ENCODE data around the gene TEF. TPM values are rescaled to one million over a fixed set of nuclear protein-coding genes. Genes with fewer than 3 reads are reported as not detected.

The TEF gene
- total and polyA plus RNA-seq, 4 donors, result 8.6 to 23.3 (median 14.2) TPM

DNA sequence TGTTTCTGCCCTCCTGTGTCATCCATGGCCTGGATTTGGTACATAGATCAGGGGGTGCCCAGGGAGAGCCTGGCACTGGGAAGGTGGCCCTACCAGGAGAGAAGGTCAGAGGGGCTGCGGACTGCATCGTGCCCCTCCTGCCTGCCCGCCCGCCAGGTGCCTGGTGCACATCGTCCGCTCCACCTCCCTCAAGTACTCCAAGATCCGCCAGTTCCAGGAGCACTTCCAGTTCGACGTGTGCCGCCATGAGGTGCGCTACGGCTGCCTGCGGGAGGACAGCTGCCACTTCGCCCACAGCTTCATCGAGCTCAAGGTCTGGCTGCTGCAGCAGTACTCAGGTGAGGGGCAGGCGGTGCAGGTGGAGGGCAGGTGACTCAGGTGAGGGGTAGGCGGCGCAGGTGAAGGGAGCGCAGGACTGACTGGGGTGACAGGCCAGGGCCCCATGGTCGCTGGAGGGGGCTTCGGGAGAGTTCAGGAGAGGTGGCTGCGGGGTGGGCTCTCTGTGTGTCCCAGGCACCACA is 32.7 kb upstream of the TEF start:
- intact Hi-C loops (cut with DNase I), result no loop called here
- peaks cover 0 to 5% of the 10 kb centered on the region in 2 donors for H3K36me3 ChIP-seq (ENCODE audit: control insufficient read depth in 1 of 2, insufficient read depth in 2 of 2, low read length in 1 of 2)
- H3K4me1 ChIP-seq (ENCODE audit: control insufficient read depth in 1 of 2, insufficient read depth in 2 of 2, low read length in 2 of 2), result no peaks in the 10 kb centered on the region
- no peak overlapping the region for H3K27ac ChIP-seq (ENCODE audit: low read depth in 1 of 2, low read length in 2 of 2)
- ATAC-seq (ENCODE audit: low FRiP score), result no peak
- DNase-seq, result no peak
- WGBS, 2 donors, result 96 to 97% methylated on average over 22 of the region's 22 CpGs
- H3K4me3 ChIP-seq (ENCODE audit: low read length in 2 of 2), result no peak overlapping the region
- H3K27me3 ChIP-seq (ENCODE audit: control insufficient read depth in 1 of 2, insufficient read depth in 2 of 2, low read length in 1 of 2), result no peaks in the 10 kb centered on the region
- H3K9me3 ChIP-seq (ENCODE audit: control insufficient read depth, low read length), result no peaks in the 10 kb centered on the region

DNA sequence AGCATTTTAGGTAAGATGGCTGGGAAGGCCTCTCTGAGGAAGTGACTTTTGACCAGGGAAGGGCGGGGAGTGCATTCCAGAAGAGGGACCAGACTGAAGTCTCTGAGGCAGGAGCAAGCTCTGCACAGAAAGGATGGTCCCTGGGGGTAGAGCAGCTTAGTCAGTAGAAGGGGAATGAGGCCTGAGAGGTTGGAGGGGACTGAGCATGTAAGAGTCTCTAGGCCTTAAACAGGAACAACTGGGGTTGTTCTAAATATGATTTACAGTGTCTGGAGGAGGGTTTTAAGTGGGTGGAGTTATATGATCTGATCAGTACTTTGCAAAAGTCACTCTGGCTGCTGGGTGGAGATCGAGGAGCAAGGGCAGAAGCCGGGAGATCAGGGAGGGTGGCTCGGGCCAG is 31.7 kb upstream of the TEF start:
- ATAC-seq (ENCODE audit: low FRiP score) (no peak), DNase-seq (no peak)
- Histone ChIP-seq H3K9me3 (ENCODE audit: control insufficient read depth, low read length) (no peaks in the 10 kb centered on the region), H3K27me3 (ENCODE audit: control insufficient read depth in 1 of 2, insufficient read depth in 2 of 2, low read length in 1 of 2) (no peaks in the 10 kb centered on the region), H3K36me3 (ENCODE audit: control insufficient read depth in 1 of 2, insufficient read depth in 2 of 2, low read length in 1 of 2) (peaks cover 0 to 5% of the 10 kb centered on the region in 2 donors), H3K4me3 (ENCODE audit: low read length in 2 of 2) (no peak overlapping the region), H3K4me1 (ENCODE audit: control insufficient read depth in 1 of 2, insufficient read depth in 2 of 2, low read length in 2 of 2) (no peaks in the 10 kb centered on the region), H3K27ac (ENCODE audit: low read depth in 1 of 2, low read length in 2 of 2) (no peak overlapping the region)
- WGBS, 2 donors, result 80 to 87% methylated on average over 4 of the region's 4 CpGs
- intact Hi-C loops (cut with DNase I), result no loop called here

DNA sequence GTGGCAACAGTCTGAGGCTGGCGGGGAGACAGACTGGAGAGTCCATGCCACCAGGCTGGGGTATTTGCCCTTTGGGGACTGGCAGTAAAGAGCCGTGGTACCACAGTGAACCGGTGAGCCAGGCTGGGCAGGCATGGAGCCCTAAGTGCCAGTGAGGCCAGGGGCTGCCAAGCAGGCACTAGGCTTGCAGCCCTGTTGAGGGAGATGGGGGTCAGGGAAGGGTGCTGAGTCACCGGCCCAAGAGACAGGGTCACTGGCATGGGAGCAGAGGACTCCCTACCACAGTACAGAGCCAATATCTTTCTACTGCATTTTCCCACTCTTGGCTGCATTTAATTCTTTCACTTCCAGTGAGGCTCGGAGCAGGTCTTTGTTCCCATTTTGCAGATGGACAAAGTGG is 30.7 kb upstream of the TEF start:
- Histone ChIP-seq H3K27ac (ENCODE audit: low read depth in 1 of 2, low read length in 2 of 2) (no peak overlapping the region), H3K4me3 (ENCODE audit: low read length in 2 of 2) (no peak overlapping the region), H3K4me1 (ENCODE audit: control insufficient read depth in 1 of 2, insufficient read depth in 2 of 2, low read length in 2 of 2) (no peaks in the 10 kb centered on the region), H3K9me3 (ENCODE audit: control insufficient read depth, low read length) (no peaks in the 10 kb centered on the region), H3K27me3 (ENCODE audit: control insufficient read depth in 1 of 2, insufficient read depth in 2 of 2, low read length in 1 of 2) (no peaks in the 10 kb centered on the region), H3K36me3 (ENCODE audit: control insufficient read depth in 1 of 2, insufficient read depth in 2 of 2, low read length in 1 of 2) (peaks cover 0 to 5% of the 10 kb centered on the region in 2 donors)
- 83 to 88% methylated on average over 5 of the region's 5 CpGs for WGBS, 2 donors
- DNase-seq (no peak), ATAC-seq (ENCODE audit: low FRiP score) (no peak)
- intact Hi-C loops (cut with DNase I), result no loop called here

DNA sequence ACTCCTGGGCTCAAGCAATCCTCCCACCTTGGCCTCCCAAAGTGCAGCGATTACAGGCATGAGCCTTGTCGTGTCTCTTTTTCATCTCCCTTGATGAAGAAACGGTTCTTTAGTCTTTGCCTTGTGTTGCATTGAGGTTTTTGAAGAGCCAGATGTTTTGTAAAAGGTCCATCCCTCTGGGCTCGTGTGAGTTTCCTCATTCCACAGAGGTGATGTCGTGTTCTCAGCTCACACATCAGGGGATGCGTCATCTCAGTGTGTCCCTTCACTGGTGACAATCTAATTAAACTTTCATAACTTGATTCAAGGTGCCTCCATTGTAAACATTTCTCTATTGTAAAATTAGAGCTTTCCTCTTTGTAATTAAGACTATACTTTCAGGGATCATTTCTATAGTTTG is 29.7 kb upstream of the TEF start:
- no peak overlapping the region for H3K27ac ChIP-seq (ENCODE audit: low read depth in 1 of 2, low read length in 2 of 2)

DNA sequence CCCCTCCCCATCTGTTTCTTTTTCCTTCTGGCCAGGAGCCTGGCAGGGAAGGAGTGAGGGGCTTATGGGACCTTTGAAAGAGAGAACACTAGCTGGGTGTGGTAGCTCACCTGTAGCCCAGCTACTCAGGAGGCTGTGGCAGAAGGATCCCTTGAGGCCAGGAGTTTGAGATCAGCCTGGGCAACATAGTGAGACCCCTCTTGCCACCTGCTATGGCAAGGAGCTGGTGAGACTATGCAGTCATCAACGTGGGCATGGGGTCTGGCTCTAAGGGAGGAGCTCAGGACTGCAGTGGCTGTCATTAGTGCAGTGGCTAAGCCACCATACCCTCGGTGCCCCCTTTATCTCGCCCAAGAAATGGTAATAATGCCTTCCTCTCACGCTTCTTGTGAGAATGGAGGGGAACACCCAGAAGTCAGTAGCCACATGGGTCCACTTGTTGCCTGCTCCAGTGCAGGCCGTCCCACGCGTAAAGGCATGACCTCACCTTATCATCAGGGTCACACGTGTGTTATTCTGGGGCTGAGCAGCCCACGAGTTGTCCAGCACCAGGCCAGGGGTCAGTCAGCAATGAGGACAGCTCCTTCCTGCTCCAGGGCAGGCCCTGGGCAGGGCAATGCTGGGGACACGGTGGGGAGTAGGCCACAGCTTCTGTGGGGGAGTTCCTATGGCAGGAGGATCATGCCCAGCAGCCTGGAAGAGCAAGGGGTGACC is 27.7 kb upstream of the TEF start:
- Histone ChIP-seq H3K27ac (ENCODE audit: low read depth in 1 of 2, low read length in 2 of 2) (no peak overlapping the region), H3K9me3 (ENCODE audit: control insufficient read depth, low read length) (no peaks in the 10 kb centered on the region), H3K27me3 (ENCODE audit: control insufficient read depth in 1 of 2, insufficient read depth in 2 of 2, low read length in 1 of 2) (no peaks in the 10 kb centered on the region), H3K4me1 (ENCODE audit: control insufficient read depth in 1 of 2, insufficient read depth in 2 of 2, low read length in 2 of 2) (no peaks in the 10 kb centered on the region), H3K4me3 (ENCODE audit: low read length in 2 of 2) (no peak overlapping the region), H3K36me3 (ENCODE audit: control insufficient read depth in 1 of 2, insufficient read depth in 2 of 2, low read length in 1 of 2) (peaks cover 0 to 2% of the 10 kb centered on the region in 2 donors)
- intact Hi-C loops (cut with DNase I), result no loop called here
- DNase-seq (no peak), ATAC-seq (ENCODE audit: low FRiP score) (no peak)
- 75 to 81% methylated on average over 10 of the region's 10 CpGs for WGBS, 2 donors

More for the DNA sequence above, 29.7 kb upstream of the TEF start:
- Histone ChIP-seq H3K27me3 (ENCODE audit: control insufficient read depth in 1 of 2, insufficient read depth in 2 of 2, low read length in 1 of 2) (no peaks in the 10 kb centered on the region), H3K4me1 (ENCODE audit: control insufficient read depth in 1 of 2, insufficient read depth in 2 of 2, low read length in 2 of 2) (no peaks in the 10 kb centered on the region), H3K9me3 (ENCODE audit: control insufficient read depth, low read length) (no peaks in the 10 kb centered on the region), H3K4me3 (ENCODE audit: low read length in 2 of 2) (no peak overlapping the region), H3K36me3 (ENCODE audit: control insufficient read depth in 1 of 2, insufficient read depth in 2 of 2, low read length in 1 of 2) (peaks cover 0 to 5% of the 10 kb centered on the region in 2 donors)
- intact Hi-C loops (cut with DNase I), result no loop called here
- 55 to 57% methylated on average over 6 of the region's 6 CpGs for WGBS, 2 donors
- ATAC-seq (ENCODE audit: low FRiP score) (no peak), DNase-seq (no peak)

DNA sequence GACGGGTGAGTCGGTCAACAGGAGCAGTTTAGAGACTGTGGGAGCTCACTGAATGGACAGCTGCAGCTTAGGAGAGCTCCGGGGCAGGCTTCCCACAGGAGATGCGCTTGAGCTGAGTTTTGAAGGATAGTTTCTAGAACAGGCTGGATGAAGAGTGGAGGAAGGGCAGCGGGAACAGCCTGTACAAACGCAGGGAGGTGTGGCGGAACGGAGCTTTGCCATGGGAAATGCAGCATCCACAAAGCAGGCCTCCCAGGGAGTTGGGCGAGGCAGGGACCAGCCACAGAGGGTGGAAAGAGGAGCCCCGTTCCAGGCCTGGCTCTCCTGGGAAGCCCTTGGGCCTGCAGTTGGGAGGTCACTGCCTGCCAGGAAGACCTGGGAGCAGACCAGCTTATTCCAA is 26.8 kb upstream of the TEF start:
- intact Hi-C loops (cut with DNase I), result no loop called here
- DNase-seq (no peak), ATAC-seq (ENCODE audit: low FRiP score) (no peak)
- Histone ChIP-seq H3K4me1 (ENCODE audit: control insufficient read depth in 1 of 2, insufficient read depth in 2 of 2, low read length in 2 of 2) (no peaks in the 10 kb centered on the region), H3K27me3 (ENCODE audit: control insufficient read depth in 1 of 2, insufficient read depth in 2 of 2, low read length in 1 of 2) (no peaks in the 10 kb centered on the region), H3K4me3 (ENCODE audit: low read length in 2 of 2) (no peak overlapping the region), H3K36me3 (ENCODE audit: control insufficient read depth in 1 of 2, insufficient read depth in 2 of 2, low read length in 1 of 2) (peaks cover 0 to 2% of the 10 kb centered on the region in 2 donors), H3K9me3 (ENCODE audit: control insufficient read depth, low read length) (no peaks in the 10 kb centered on the region), H3K27ac (ENCODE audit: low read depth in 1 of 2, low read length in 2 of 2) (no peak overlapping the region)
- WGBS, 2 donors, result 82 to 87% methylated on average over 10 of the region's 10 CpGs

DNA sequence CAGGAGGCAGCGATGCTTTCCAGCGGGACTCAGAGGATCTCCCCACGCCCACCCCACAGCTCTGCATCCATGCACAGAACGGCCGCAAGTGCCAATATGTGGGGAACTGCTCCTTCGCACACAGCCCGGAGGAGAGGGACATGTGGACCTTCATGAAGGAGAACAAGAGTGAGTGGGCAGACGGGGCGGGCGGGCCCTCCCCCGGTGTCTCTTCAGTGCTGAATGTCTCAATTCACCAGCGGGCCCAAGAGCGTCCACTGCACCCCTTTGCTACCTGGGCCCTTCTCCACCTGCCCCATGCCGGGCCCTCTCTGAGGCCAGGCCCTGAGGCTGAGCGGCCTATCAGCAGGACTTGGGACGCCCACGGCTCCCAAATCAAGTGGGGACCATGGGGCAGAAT is 25.8 kb upstream of the TEF start:
- no peaks in the 10 kb centered on the region for H3K9me3 ChIP-seq (ENCODE audit: control insufficient read depth, low read length)
- 93 to 95% methylated on average over 17 of the region's 17 CpGs for WGBS, 2 donors
- H3K27ac ChIP-seq (ENCODE audit: low read depth in 1 of 2, low read length in 2 of 2), result no peak overlapping the region
- H3K27me3 ChIP-seq (ENCODE audit: control insufficient read depth in 1 of 2, insufficient read depth in 2 of 2, low read length in 1 of 2), result no peaks in the 10 kb centered on the region
- H3K4me1 ChIP-seq (ENCODE audit: control insufficient read depth in 1 of 2, insufficient read depth in 2 of 2, low read length in 2 of 2), result no peaks in the 10 kb centered on the region
- H3K36me3 ChIP-seq (ENCODE audit: control insufficient read depth in 1 of 2, insufficient read depth in 2 of 2, low read length in 1 of 2), result peaks cover 0 to 2% of the 10 kb centered on the region in 2 donors
- intact Hi-C loops (cut with DNase I), result no loop called here
- no peak overlapping the region for H3K4me3 ChIP-seq (ENCODE audit: low read length in 2 of 2)
- ATAC-seq (ENCODE audit: low FRiP score), result no peak
- DNase-seq, result no peak

DNA sequence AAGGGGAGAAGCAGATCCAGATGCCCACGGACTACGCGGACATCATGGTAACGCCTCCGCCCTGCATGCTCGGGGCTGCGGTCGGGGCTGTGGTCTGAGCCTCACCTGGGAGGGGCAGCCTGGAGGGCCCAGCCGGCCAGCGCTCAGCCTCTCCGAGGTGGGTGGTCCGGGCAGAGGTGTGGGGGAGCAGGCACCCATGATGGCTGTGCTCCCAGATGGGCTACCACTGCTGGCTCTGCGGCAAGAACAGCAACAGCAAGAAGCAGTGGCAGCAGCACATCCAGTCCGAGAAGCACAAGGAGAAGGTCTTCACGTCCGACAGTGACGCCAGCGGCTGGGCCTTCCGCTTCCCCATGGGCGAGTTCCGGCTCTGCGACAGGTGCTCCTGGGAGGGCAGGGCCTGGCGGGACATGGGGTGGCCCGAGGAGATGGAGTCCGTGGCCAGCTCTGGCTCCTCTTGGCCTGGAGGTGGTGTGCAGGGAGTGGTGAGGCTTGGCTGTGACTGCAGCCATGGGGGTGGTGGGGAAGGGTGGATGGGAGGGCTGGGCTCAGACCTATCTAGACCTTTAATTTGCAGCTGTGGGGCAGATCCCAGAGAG is 25.2 kb upstream of the TEF start:
- Histone ChIP-seq H3K4me3 (ENCODE audit: low read length in 2 of 2) (no peak overlapping the region), H3K9me3 (ENCODE audit: control insufficient read depth, low read length) (no peaks in the 10 kb centered on the region), H3K27ac (ENCODE audit: low read depth in 1 of 2, low read length in 2 of 2) (no peak overlapping the region), H3K36me3 (ENCODE audit: control insufficient read depth in 1 of 2, insufficient read depth in 2 of 2, low read length in 1 of 2) (no peaks in the 10 kb centered on the region), H3K4me1 (ENCODE audit: control insufficient read depth in 1 of 2, insufficient read depth in 2 of 2, low read length in 2 of 2) (no peaks in the 10 kb centered on the region), H3K27me3 (ENCODE audit: control insufficient read depth in 1 of 2, insufficient read depth in 2 of 2, low read length in 1 of 2) (no peaks in the 10 kb centered on the region)
- ATAC-seq (ENCODE audit: low FRiP score), result no peak
- intact Hi-C loops (cut with DNase I), result no loop called here
- 91% methylated on average over 24 to 25 of the region's 25 CpGs for WGBS, 2 donors
- DNase-seq, result no peak

DNA sequence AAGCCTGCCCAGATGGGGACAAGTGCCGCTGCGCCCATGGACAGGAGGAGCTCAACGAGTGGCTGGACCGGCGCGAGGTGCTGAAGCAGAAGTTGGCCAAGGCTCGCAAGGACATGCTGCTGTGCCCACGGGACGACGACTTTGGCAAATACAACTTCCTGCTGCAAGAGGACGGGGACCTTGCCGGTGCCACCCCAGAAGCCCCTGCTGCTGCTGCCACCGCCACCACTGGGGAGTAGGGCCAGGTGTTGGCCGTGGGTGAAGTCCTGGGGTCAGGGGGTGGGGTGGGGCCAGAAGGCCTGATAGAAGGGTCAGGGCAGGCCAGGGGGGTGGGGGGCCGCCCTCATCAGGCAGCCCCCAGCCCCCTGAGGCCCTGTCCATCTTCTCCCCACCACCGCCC is 24.6 kb upstream of the TEF start:
- 82 to 89% methylated on average over 15 to 16 of the region's 16 CpGs for WGBS, 2 donors
- DNase-seq (no peak), ATAC-seq (ENCODE audit: low FRiP score) (no peak)
- Histone ChIP-seq H3K36me3 (ENCODE audit: control insufficient read depth in 1 of 2, insufficient read depth in 2 of 2, low read length in 1 of 2) (no peaks in the 10 kb centered on the region), H3K9me3 (ENCODE audit: control insufficient read depth, low read length) (no peaks in the 10 kb centered on the region), H3K4me3 (ENCODE audit: low read length in 2 of 2) (no peak overlapping the region), H3K4me1 (ENCODE audit: control insufficient read depth in 1 of 2, insufficient read depth in 2 of 2, low read length in 2 of 2) (no peaks in the 10 kb centered on the region), H3K27ac (ENCODE audit: low read depth in 1 of 2, low read length in 2 of 2) (no peak overlapping the region), H3K27me3 (ENCODE audit: control insufficient read depth in 1 of 2, insufficient read depth in 2 of 2, low read length in 1 of 2) (no peaks in the 10 kb centered on the region)
- intact Hi-C loops (cut with DNase I), result no loop called here

Measured in aorta (tissue), 5 donors.